ENCODE measurements around the gene RTN1.

Gene RTN1

DNA sequence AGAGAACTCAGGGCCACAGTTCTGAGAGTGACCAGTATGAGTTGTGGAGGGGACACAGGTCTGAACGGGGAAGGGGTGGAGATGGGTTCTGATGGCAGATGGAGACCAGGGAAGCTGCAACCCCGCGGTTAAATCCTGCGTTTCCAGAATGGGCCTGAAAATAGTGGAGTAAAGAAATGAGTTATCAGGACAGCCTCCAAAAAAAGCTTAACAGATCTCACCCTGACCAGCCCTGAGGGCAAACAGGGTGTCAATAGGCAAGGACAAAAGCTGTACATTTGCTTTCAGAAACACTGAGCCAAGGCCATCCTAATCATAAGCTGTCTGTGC, 555 bp upstream of the RTN1 start:
- peak overlapping the region; percentile 66 for H3K4me3 ChIP-seq (ENCODE audit: low read length)
- TF ChIP-seq CTCF (conservative IDR thresholded peaks at IDR 0.05; ENCODE audit: low read depth, low read length): no peak
- no peak for DNase-seq (ENCODE audit: low read depth)

GRCh38 chr14:59869381-59870255, 958 bp downstream of the RTN1 start:
- no peak for TF ChIP-seq CTCF (conservative IDR thresholded peaks at IDR 0.05; ENCODE audit: low read depth, low read length)
- DNase-seq (ENCODE audit: low read depth): no peak
- H3K4me3 ChIP-seq (ENCODE audit: low read length): peak overlapping the region; percentile 66

DNA sequence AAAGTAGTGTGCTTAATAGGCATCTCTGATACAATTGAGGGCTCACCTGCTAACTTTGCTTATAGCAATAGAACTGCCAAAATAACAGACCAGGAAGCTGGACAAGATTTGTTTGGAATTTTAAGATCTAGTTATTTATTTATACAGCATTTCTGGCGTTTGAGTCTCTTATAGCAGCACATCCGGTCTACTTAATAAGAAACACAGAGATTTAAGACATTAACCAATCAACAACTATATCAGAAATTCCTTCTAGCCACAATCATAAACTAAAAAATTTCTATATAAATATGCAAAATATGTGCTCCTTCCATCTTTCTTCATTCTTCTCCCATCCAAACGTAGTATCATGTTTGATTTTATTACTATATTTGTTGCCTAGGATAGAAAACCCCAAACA, 2.6 kb downstream of the RTN1 start:
- TF ChIP-seq CTCF (conservative IDR thresholded peaks at IDR 0.05; ENCODE audit: low read depth, low read length): no peak
- DNase-seq (ENCODE audit: low read depth): no peak
- H3K4me3 ChIP-seq (ENCODE audit: low read length): no peak overlapping the region

- H3K4me3 ChIP-seq (ENCODE audit: low read length): no peak overlapping the region
- no peak for DNase-seq (ENCODE audit: low read depth)
- no peak for TF ChIP-seq CTCF (conservative IDR thresholded peaks at IDR 0.05; ENCODE audit: low read depth, low read length)
Measured at GRCh38 chr14:59863806-59864525, 6.6 kb downstream of the RTN1 start.

GRCh38 chr14:59857328-59857727, 13.2 kb downstream of the RTN1 start:
- no peak for DNase-seq (ENCODE audit: low read depth)
- H3K4me3 ChIP-seq (ENCODE audit: low read length): no peak overlapping the region
- TF ChIP-seq CTCF (conservative IDR thresholded peaks at IDR 0.05; ENCODE audit: low read depth, low read length): no peak

GRCh38 chr14:59852350-59852749, 18.2 kb downstream of the RTN1 start:
- no peak for TF ChIP-seq CTCF (conservative IDR thresholded peaks at IDR 0.05; ENCODE audit: low read depth, low read length)
- no peak overlapping the region for H3K4me3 ChIP-seq (ENCODE audit: low read length)
- DNase-seq (ENCODE audit: low read depth): no peak

DNA sequence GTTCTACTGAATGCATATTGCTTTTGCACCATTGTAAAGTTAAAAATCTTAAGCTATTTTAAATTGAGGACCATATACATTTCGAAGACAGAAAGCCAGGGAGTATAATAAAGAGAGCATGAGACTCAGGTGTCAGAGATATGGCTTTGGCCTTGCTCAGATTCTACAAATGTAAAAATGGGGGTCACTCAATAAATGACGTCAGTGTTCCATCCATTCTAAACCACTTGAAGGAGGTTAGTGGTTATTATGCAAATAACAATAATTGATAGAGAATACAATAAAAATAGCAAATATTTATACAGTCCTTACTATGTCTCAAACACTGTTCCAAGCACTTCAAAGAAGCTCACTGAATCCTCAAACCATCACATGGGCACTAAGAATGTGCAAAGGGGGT, 20.1 kb downstream of the RTN1 start:
- no peak for TF ChIP-seq CTCF (conservative IDR thresholded peaks at IDR 0.05; ENCODE audit: low read depth, low read length)
- H3K4me3 ChIP-seq (ENCODE audit: low read length): no peak overlapping the region
- no peak for DNase-seq (ENCODE audit: low read depth)
